MM.1S (cell line): Measurements from ENCODE around the gene EFR3B.

ENCODE experiments used
- EZH2 ChIP-seq: fragments of 300-600 bp; sonication (generic); optimal IDR thresholded peaks from 2 replicates; pipeline ENCODE3; 2017; ENCODE audit warnings: low read depth, mild to moderate bottlenecking, antibody characterized with exemption, low read length, mixed read lengths
- TF ChIP-seq, protein P1 (sequence below): fragments of 300-600 bp; sonication (generic); IDR thresholded peaks from 2 replicates; pipeline ENCODE4 v1.5.1; 2016; ENCODE audit warnings: antibody characterized with exemption, low read length, mixed read lengths

DNA sequence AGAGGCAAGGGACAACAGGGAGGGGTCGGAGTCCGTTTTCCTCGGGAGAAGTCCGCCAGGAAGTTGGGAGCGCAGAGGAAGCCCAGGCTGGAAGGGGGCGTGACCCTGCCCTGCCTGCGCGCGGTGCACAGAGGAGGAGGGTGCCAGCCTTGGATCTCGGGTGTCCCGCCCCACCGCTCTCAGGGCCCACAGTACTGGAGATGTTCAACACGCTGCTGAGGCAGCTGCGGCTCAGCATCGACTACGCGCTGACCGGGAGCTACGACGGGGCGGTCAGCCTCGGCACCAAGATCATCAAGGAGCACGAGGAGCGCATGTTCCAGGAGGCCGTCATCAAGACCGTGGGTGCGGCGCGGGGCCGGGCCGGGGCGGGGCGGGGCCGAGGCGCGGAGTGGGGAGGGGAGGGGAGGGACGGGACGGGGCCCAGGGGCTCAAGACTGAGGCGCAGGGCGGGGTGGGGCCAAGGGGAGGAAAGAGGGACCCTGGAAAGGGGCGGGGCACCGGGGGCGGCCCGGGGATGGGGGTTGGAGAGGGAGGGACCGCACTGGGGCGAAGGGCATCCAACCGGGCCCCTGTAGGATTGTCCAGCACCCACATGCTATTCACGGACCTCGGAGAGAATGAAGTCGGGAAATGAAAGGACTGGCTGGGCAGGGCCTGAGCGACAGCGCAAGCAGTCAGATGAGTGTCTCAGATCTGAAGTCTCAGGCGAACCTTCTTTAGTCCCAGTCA, 89.9 kb downstream of the EFR3B start:
- TF ChIP-seq, protein P1, sequence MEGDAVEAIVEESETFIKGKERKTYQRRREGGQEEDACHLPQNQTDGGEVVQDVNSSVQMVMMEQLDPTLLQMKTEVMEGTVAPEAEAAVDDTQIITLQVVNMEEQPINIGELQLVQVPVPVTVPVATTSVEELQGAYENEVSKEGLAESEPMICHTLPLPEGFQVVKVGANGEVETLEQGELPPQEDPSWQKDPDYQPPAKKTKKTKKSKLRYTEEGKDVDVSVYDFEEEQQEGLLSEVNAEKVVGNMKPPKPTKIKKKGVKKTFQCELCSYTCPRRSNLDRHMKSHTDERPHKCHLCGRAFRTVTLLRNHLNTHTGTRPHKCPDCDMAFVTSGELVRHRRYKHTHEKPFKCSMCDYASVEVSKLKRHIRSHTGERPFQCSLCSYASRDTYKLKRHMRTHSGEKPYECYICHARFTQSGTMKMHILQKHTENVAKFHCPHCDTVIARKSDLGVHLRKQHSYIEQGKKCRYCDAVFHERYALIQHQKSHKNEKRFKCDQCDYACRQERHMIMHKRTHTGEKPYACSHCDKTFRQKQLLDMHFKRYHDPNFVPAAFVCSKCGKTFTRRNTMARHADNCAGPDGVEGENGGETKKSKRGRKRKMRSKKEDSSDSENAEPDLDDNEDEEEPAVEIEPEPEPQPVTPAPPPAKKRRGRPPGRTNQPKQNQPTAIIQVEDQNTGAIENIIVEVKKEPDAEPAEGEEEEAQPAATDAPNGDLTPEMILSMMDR, result no peak
- no peak for TF ChIP-seq EZH2
